Medulla oblongata (tissue), 1 donor: ENCODE data around the gene KRTAP5-7.

Source experiments
- DNase-seq: peaks from one replicate; pipeline ENCODE4 v3.0.0-alpha.2; 2015; ENCODE audit errors: extremely low spot score

Gene KRTAP5-7

DNA sequence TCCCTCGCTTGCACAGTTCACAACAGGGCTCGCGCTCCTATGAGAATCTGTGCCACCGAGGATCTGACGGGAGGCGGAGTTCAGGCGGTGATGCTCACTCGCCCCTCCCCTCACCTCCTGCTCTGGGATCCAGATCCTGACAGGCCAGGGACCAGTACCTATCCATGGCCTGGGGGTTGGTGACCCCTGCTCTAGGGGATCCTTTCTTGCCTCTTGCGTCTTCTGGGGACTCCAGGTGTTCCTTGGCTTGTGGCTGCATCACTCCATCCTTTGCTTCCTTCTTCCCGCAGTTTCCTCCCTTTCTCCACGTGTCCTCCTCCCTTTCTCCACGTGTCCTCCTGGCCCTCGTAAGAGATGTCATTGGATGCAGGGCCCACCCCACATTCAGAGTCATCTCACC lies 30.6 kb upstream of the KRTAP5-7 start:
- DNase-seq: no peak

DNA sequence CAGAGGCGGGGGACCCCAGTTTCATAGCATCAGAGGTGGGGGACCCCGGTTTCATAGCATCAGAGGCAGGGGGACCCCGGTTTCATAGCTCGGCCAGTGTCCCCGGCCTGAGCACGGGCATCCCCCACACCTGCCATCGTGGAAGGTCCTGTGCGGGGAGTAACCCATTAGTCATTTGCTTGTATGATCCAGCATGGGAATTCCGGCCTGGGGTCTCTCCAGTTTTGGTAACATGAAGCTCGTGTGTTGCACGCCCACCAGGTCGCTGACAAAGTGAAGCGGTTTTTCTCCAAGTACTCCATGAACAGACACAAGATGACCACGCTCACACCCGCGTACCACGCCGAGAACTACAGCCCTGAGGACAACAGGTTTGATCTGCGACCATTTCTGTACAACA lies 29.0 kb upstream of the KRTAP5-7 start:
- DNase-seq: no peak

GRCh38 chr11:71499125-71499524 lies 27.9 kb upstream of the KRTAP5-7 start:
- DNase-seq: no peak

DNA sequence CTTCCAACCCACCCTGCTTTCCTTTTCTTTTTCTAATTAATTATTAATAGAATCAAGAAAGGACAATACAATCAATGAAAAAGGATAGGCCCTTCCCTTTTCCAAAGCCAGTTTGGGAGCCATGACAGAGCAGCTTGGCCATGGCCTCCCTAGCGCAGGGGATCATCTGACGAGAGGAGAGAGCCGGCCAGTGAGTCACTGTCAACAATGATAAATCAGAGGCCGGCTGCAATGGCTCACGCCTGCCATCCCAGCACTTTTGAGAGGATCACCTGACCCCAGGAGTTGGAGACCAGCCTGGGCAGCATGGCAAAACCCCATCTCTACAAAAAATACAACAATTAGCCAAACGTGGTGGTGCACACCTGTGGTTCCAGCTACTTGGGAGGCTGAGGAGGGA lies 27.5 kb upstream of the KRTAP5-7 start:
- DNase-seq: no peak

DNA sequence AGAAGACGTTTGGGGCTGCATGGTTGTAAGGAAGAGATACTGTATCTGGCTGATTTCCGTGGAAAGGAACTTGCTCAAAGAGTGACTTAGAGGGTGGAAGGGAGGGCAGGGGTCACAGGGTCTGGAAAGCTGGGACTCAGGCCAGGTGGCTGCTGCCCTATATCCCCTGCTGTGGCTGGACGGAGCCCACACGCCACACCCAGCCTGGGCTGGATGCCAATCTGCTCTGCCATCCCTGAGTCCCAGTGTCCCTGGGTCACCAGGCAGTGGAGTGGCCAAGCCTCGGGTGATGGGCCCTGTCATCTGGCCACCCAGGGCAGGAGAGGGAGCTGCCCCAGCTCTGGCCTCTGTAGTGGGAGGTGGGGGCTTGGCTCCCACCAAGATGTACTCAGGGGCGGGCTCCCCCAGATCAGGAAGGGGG lies 26.5 kb upstream of the KRTAP5-7 start:
- DNase-seq: peak; percentile 39

- DNase-seq: no peak
Measured at GRCh38 chr11:71501071-71501985, 25.7 kb upstream of the KRTAP5-7 start.

GRCh38 chr11:71502026-71502425 lies 25.0 kb upstream of the KRTAP5-7 start:
- no peak for DNase-seq

GRCh38 chr11:71502871-71503435 lies 24.1 kb upstream of the KRTAP5-7 start:
- DNase-seq: no peak

- no peak for DNase-seq
Measured at GRCh38 chr11:71504531-71504930, 22.5 kb upstream of the KRTAP5-7 start.

GRCh38 chr11:71505001-71505400 lies 22.1 kb upstream of the KRTAP5-7 start:
- DNase-seq: peak; percentile 3

GRCh38 chr11:71505781-71506180 lies 21.3 kb upstream of the KRTAP5-7 start:
- DNase-seq: no peak

DNA sequence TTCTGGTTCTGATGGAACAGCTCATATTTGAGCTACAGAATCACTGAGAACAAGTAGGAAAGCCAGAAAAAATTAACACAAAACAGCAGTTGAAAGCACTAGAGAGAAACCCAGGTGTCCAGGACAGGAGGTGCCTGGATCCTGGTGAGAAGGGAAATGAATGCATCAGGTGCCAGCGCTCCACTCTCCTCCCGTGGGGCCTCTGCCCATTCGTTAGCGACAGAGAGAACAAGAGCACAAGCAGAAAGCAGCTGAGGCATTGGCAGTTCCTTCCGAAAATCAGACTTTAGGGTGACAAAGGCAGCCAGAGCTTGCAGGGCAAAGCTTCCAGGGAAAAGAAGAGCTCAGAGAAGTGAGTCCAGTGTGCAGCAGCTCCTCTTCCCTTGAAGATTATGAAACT lies 20.0 kb upstream of the KRTAP5-7 start:
- no peak for DNase-seq

- no peak for DNase-seq
Measured at GRCh38 chr11:71518506-71519471, 8.3 kb upstream of the KRTAP5-7 start.

DNA sequence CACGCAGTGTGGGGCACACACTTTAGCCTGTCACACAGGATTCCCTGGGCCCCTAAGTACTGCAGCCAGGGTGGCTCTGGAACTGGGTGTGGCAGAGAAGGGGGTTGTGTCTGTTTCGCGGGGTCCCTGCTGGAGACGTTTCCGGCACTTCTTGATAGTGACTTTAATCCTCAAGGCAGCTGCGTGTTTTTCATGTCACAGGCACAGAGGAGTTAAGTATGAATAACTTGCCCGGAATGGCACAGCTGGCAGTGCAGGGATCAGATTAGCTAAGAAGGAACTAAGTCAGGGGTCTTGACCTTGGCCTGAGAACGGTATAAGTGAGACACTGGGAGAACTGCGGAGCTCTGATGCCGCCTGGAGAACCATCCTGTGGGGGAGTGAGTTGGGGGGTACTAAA lies 7.5 kb upstream of the KRTAP5-7 start:
- DNase-seq: no peak

- DNase-seq: no peak
Measured at GRCh38 chr11:71525188-71525937, 1.7 kb upstream of the KRTAP5-7 start.

DNA sequence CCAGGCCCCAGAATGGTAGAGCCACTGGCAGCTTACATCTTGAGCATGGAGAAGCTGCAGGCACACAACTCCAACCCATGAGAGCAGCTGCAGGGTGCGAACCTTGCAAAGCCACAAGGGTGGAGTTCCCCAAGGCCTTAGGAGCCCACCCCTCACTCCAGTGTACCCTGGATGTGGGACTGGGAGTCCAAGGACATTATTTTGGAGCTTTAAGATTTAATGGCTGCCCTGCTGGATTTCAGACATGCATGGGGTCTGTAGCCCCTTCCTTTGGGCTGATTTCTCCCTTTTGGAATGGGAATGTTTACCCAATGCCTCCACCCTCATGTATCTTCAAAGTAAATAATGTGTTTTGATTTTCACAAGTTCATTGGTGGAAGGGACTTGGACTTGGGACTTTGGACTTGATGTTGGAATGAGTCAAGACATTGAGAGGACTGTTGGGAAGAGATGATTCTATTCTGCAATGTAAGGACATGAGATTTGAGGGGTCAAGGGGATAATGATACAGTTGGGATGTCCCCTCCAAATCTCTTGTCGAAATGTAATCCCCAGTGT lies 1.1 kb upstream of the KRTAP5-7 start:
- DNase-seq: no peak

- no peak for DNase-seq
Measured at GRCh38 chr11:71527576-71528210, 626 bp downstream of the KRTAP5-7 start.

DNA sequence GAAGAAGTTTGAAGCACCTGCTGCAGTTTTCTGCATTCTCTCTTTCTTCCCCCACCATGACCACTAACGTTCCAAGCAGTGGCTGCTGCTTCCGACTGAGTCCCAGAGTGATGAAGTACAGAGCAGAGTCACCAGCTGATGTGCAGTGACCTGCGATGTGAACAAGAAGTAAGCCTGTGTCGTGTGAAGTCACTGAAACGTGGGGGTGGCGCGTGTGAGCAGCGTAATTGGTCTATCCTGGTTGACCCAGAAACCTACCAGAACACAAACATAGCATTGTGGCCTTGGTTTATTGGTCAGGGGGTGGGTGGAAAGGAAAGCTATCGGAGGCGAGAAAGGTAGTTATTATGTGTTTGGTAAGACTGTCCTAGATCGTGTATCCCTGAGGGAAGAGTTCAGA lies 3.5 kb downstream of the KRTAP5-7 start:
- no peak for DNase-seq

DNA sequence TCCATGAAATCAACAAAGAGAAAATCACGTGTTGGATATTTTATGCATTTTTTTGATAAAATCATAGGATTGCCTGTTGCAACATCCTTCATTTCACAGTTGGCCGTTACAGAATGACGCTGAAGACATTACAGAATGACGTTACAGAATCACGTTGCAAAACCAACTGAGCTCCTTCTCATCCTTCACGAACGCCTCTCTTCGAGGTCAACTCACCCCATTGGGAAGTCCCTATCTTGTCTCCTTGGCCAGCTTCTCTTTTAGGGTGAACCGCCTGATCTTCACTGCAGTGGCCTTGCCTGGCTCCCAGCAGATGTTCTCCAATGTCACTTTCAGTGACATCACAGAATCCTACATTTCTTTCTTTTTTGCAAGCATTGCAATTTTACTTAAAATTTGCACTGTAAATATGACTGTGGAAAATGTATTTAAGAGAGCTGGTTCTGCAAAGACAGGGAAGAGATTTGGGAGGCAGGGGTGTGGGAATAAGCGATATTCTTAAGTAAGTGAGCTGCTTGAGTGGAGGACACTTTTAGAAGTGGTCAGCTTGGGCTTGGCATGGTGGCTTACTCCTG lies 5.1 kb downstream of the KRTAP5-7 start:
- DNase-seq: no peak
